NCI-H1436 (cell line): ENCODE results near the gene GRM4.
A peak's percentile ranks its signal among the peaks of the same experiment; 100 is the strongest.

ENCODE experiments used
- DNase-seq: peaks from one replicate; lab custom pipeline; 2025; lab: John Stamatoyannopoulos, UW

The GRM4 gene

GRCh38 chr6:34157236-34157830 lies 11.4 kb upstream of the GRM4 start:
- DNase-seq, result no peak

GRCh38 chr6:34155471-34156300 lies 9.8 kb upstream of the GRM4 start:
- no peak for DNase-seq

GRCh38 chr6:34154668-34155447 lies 9.0 kb upstream of the GRM4 start:
- peak; percentile 34 for DNase-seq

- DNase-seq, result no peak
These were observed 7.1 kb upstream of the GRM4 start for GRCh38 chr6:34152806-34153520.

- DNase-seq, result no peak
These were observed 6.2 kb upstream of the GRM4 start for GRCh38 chr6:34152042-34152524.

- peak; percentile 29 for DNase-seq
These were observed 5.6 kb upstream of the GRM4 start for GRCh38 chr6:34151321-34152041.

GRCh38 chr6:34150766-34151165 lies 4.9 kb upstream of the GRM4 start:
- DNase-seq, result no peak

GRCh38 chr6:34149831-34150400 lies 4.0 kb upstream of the GRM4 start:
- DNase-seq, result no peak

- no peak for DNase-seq
These were observed 3.5 kb upstream of the GRM4 start for GRCh38 chr6:34149452-34149810.

- DNase-seq, result no peak
These were observed 3.0 kb upstream of the GRM4 start for GRCh38 chr6:34148631-34149451.

- DNase-seq, result no peak
These were observed 2.2 kb upstream of the GRM4 start for GRCh38 chr6:34147906-34148630.

- no peak for DNase-seq
These were observed 1.1 kb upstream of the GRM4 start for GRCh38 chr6:34146801-34147592.

- DNase-seq, result peak; percentile 46
These were observed 496 bp downstream of the GRM4 start for GRCh38 chr6:34145161-34146020.

GRCh38 chr6:34144581-34145160 lies 1.2 kb downstream of the GRM4 start:
- DNase-seq, result no peak

GRCh38 chr6:34143884-34144580 lies 1.9 kb downstream of the GRM4 start:
- peak; percentile 67 for DNase-seq

- DNase-seq, result no peak
These were observed 2.5 kb downstream of the GRM4 start for GRCh38 chr6:34143196-34143883.
